ENCODE results near the gene DDX55. TPM values are rescaled to one million over a fixed set of nuclear protein-coding genes. Genes with fewer than 3 reads are reported as not detected.
A peak's percentile ranks its signal among the peaks of the same experiment; 100 is the strongest.
"Not testable (repeated sequence)": the region's sequence is repeated elsewhere in the genome, so short reads cannot be mapped to it uniquely, and the experiment has no call there.

Gene DDX55
- total RNA-seq, 1 experiment from 2014 or later, result 24.1 TPM

- Histone ChIP-seq H3K4me3 (no peak overlapping the region), H3K27me3 (no peaks in the 10 kb centered on the region), H3K36me3 (peaks cover 62% of the 10 kb centered on the region), H3K9me3 (no peaks in the 10 kb centered on the region)
- DNase-seq, result no peak
These were observed 2.6 kb upstream of the DDX55 start for GRCh38 chr12:123599310-123599709.

GRCh38 chr12:123599721-123600120 is 2.2 kb upstream of the DDX55 start:
- H3K9me3 ChIP-seq, result no peaks in the 10 kb centered on the region
- no peaks in the 10 kb centered on the region for H3K27me3 ChIP-seq
- DNase-seq, result no peak
- no peak overlapping the region for H3K4me3 ChIP-seq
- H3K36me3 ChIP-seq, result peaks cover 62% of the 10 kb centered on the region

GRCh38 chr12:123602651-123603195 is 824 bp downstream of the DDX55 start:
- DNase-seq, result no peak
- no peaks in the 10 kb centered on the region for H3K9me3 ChIP-seq
- H3K4me3 ChIP-seq, result peak overlapping the region; percentile 100
- H3K36me3 ChIP-seq, result peaks cover 63% of the 10 kb centered on the region
- H3K27me3 ChIP-seq, result no peaks in the 10 kb centered on the region

- not testable (repeated sequence) for DNase-seq, H3K9me3 ChIP-seq, H3K27me3 ChIP-seq
- Histone ChIP-seq H3K36me3 (peaks cover 63% of the 10 kb centered on the region), H3K4me3 (peak overlapping the region; percentile 100)
These were observed 1.6 kb downstream of the DDX55 start for GRCh38 chr12:123603495-123603894.

DNA sequence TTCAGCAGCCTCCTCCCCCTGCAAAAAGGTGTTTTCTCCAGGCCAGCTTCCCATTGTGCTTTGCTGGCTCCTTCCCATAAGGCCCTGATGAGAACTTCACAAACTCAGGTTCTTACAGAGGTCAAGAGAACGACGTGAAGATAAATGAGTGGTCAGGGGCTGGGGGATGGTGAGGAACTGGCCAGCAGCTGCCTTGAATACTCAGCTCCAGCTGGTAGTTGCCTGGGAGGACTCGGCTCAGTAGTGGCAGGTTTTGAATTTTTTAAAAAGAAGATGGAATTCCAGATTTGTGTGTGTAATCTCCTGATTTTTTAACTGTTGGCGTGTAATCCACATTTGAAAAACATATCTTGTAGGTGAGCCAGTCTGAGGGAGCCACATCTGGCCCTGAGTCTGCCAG is 5.9 kb downstream of the DDX55 start:
- Histone ChIP-seq H3K27me3 (no peaks in the 10 kb centered on the region), H3K36me3 (peaks cover 82% of the 10 kb centered on the region), H3K9me3 (no peaks in the 10 kb centered on the region), H3K4me3 (no peak overlapping the region)
- DNase-seq, result no peak

DNA sequence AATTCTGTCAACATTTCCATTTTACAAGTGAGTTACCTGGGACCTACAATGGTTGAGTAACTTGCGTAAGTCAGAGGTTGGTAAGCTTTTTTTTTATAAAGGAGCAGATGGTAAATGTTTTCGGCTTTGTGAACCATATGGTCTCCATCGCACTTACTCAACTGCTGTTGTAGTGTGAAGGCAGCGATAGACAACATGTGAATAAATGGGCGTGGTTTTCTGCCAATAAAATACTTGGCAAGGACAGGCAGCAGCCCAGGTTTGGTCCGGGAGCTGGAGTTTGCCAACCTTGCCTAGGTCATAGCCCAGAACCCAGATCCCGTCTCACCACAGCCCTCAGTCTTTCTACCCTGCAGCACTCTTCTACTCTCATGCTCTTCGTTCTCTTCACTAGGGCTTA is 6.3 kb downstream of the DDX55 start:
- H3K9me3 ChIP-seq, result no peaks in the 10 kb centered on the region
- no peak overlapping the region for H3K4me3 ChIP-seq
- no peak for DNase-seq
- no peaks in the 10 kb centered on the region for H3K27me3 ChIP-seq
- H3K36me3 ChIP-seq, result peaks cover 85% of the 10 kb centered on the region

DNA sequence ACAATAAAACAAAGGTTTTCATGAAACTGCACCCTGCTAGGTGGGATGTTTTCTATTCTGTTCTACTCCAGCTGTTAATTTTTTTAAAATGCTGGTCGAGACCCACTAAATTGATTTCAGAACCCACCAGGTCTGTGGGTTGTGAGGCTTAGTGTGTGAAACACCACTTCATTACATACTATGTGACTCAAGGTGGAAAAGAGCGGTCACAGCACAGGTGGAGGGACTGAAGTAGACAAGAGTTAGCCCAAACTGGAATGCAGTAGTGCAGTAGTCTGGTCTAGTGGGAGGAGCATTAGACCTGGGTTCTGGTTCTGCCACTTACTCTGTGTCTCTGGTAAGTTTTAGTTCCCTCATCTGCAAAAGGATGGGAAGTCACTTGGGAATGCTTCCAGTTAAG is 12.2 kb downstream of the DDX55 start:
- H3K36me3 ChIP-seq, result peaks cover 79% of the 10 kb centered on the region
- H3K9me3 ChIP-seq, result no peaks in the 10 kb centered on the region
- no peak for DNase-seq
- H3K27me3 ChIP-seq, result no peaks in the 10 kb centered on the region
- H3K4me3 ChIP-seq, result no peak overlapping the region

GRCh38 chr12:123614531-123614930 is 12.6 kb downstream of the DDX55 start:
- Histone ChIP-seq H3K9me3 (no peaks in the 10 kb centered on the region), H3K27me3 (no peaks in the 10 kb centered on the region), H3K4me3 (no peak overlapping the region), H3K36me3 (peaks cover 81% of the 10 kb centered on the region)
- DNase-seq, result peak; percentile 49

DNA sequence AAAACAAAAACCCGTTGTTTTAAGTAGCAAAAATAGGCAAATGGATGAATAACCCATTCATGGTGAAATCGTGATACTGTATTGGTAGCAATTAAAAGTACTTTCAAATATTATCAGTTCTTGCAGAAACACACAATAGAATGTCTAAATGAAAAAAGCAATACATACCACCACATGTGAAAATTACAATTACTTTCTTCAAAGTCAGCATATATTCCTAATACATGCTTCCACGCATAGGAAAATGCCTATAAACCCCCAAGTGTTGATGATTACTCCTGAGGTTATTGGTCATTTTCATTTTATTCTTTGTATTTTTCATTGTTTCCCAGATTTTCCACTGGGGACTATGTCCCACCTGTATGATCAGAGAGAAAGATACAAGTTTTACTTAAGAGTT is 15.2 kb downstream of the DDX55 start:
- DNase-seq, result no peak
- no peaks in the 10 kb centered on the region for H3K27me3 ChIP-seq
- H3K4me3 ChIP-seq, result no peak overlapping the region
- H3K9me3 ChIP-seq, result no peaks in the 10 kb centered on the region
- peaks cover 83% of the 10 kb centered on the region for H3K36me3 ChIP-seq

DNA sequence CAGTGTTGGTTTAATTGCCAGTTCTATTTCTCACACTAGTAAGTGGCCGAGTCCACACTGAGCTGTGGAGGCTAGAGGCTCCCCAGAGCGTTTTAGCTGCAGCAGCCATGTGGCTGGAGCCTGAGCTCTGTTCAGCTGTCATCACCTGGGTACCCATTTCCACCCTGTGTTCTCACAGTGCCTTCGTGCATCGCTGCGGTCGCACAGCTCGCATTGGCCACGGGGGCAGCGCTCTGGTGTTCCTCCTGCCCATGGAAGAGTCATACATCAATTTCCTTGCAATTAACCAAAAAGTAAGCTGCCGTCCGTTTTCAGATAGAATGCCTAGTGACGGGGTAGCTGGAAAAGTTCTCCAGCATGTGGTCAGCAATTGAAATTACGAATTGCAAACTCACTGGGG is 15.7 kb downstream of the DDX55 start:
- H3K9me3 ChIP-seq, result no peaks in the 10 kb centered on the region

DNA sequence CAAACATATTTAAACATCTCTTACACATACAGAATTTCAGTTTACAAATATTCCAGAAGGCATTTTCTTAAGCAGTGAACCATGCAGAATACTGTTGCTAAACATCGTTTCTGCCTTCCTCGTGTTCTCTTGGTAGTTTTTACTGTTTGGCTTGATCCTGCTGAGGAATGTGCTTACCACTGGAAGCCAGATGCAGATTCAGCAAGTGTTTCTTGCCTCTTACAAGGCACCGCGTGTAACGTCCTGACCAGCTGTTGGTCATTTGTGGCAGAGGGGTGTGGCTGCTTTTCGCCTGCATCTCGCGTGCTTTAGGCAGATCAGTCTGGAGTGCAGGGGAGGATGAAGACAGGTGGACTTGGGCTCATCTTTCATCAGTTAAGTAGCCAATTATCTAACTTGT is 19.2 kb downstream of the DDX55 start:
- Histone ChIP-seq H3K9me3 (no peaks in the 10 kb centered on the region), H3K4me3 (no peak overlapping the region), H3K36me3 (peaks cover 71% of the 10 kb centered on the region), H3K27me3 (no peaks in the 10 kb centered on the region)
- DNase-seq, result no peak

More for the DNA sequence above, 15.7 kb downstream of the DDX55 start:
- no peak overlapping the region for H3K4me3 ChIP-seq
- DNase-seq, result no peak
- no peaks in the 10 kb centered on the region for H3K27me3 ChIP-seq
- H3K36me3 ChIP-seq, result peaks cover 84% of the 10 kb centered on the region

- Histone ChIP-seq H3K36me3 (peaks cover 70% of the 10 kb centered on the region), H3K27me3 (no peaks in the 10 kb centered on the region), H3K4me3 (no peak overlapping the region), H3K9me3 (no peaks in the 10 kb centered on the region)
- DNase-seq, result no peak
These were observed 20.0 kb downstream of the DDX55 start for GRCh38 chr12:123621619-123622530.

DNA sequence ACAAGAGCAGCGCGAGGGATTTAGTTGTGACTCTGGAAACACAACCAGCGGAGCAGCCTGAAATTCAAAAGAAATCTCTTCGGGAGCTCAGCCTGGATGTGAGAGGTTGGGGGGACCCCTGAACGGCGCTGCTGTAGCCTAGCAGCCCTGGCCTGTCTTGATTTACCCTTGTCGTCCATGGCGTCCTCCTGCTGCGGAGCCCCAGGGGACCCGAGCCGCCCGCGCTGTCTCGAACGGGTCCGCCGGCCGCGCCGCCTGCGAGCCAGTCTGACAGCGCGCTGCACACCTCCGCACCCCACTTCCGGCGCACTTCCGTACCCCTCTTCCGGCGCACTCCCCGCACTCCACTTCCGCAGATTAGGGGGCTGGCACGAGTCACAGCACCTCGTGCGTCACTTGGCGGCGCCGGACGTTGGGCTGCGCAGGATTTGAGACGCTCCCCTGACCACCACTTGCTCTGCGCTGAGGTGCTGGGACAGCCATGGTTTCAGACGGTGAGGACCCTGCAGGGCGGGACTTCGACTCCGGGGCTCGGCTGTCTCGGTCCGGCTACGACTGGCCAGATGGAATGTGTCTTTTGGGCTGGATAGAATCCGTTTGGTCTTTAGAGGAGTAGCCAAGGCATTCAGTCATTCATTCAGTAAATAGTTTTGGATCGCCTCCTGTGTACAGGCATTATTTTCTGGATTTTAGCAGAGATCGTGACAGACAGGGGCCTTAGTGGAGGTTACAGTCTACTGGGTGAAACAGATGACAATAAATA is 31.7 kb downstream of the DDX55 start, which contains the start of the genes EIF2B1 and GTF2H3:
Gene EIF2B1, minus strand, starts transcription at position 308 of the 763 bp plus-strand sequence. Its CDS starts 129 bp downstream, at position 179.
Gene GTF2H3, plus strand, starts transcription at position 451 of the 763 bp plus-strand sequence. Its CDS starts 31 bp downstream, at position 482.
- peak; percentile 96 for DNase-seq
- peak within 1 kb of the TSS; percentile 97 for H3K4me3 ChIP-seq
- no peaks in the 10 kb centered on the region for H3K9me3 ChIP-seq
- H3K36me3 ChIP-seq, result peaks cover 35% of the 10 kb centered on the region
- H3K27me3 ChIP-seq, result no peaks in the 10 kb centered on the region

DNA sequence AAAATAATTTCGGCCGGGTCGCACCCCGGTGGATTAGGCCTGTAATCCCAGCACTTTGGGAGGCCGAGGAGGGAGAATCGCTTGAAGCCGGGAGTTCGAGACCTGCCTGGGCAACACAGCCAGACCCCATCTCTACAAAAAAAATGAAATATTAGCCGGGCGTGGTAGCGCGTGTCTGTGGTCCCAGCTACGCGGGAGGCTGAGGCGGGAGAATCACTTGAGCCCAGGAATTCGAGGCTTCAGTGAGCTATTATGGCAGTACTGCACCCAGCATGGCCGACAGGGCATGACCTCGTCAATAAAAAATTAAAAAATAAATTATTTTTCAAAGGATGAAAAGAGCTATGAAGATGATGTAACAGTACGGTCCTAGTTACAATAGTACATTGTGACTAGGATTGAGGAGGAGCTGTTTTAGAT is 32.3 kb downstream of the DDX55 start:
- Histone ChIP-seq H3K27me3 (no peaks in the 10 kb centered on the region), H3K4me3 (peak overlapping the region; percentile 97), H3K9me3 (no peaks in the 10 kb centered on the region), H3K36me3 (peaks cover 30% of the 10 kb centered on the region)
- DNase-seq, result no peak

DNA sequence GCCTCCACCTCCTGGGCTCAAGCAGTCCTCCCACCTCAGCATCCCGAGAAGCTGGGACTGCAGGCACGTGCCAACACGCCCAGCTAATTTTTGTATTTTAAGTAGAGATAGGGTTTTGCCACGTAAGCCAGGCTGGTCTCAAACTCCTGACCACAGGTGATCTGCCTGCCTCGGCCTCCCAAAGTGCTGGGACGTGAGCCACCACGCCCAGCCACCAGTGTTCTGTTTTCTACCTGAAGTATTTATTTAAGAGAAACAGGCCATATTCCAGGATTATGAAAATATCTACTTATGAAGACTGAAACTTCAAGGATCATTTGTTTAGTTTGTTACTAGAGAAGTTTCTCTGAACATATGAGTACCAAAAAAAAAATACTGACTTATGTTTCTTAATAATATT is 42.0 kb downstream of the DDX55 start:
- DNase-seq, result no peak
- no peak overlapping the region for H3K4me3 ChIP-seq

GRCh38 chr12:123645380-123645779 is 43.5 kb downstream of the DDX55 start:
- Histone ChIP-seq H3K36me3 (peaks cover 51% of the 10 kb centered on the region), H3K9me3 (no peaks in the 10 kb centered on the region)

More for the DNA sequence above, 42.0 kb downstream of the DDX55 start:
- peaks cover 43% of the 10 kb centered on the region for H3K36me3 ChIP-seq
- no peaks in the 10 kb centered on the region for H3K9me3 ChIP-seq
- H3K27me3 ChIP-seq, result no peaks in the 10 kb centered on the region

GRCh38 chr12:123645878-123646277 is 44.0 kb downstream of the DDX55 start:
- H3K27me3 ChIP-seq, result no peaks in the 10 kb centered on the region
- no peak overlapping the region for H3K4me3 ChIP-seq
- H3K9me3 ChIP-seq, result no peaks in the 10 kb centered on the region
- peaks cover 56% of the 10 kb centered on the region for H3K36me3 ChIP-seq
- no peak for DNase-seq

More at GRCh38 chr12:123645380-123645779, 43.5 kb downstream of the DDX55 start:
- Histone ChIP-seq H3K27me3 (no peaks in the 10 kb centered on the region), H3K4me3 (no peak overlapping the region)
- DNase-seq, result no peak
